Femur (tissue), 1 donor: ENCODE data around the gene EHD3.

Experiments used
- DNase-seq: peaks from one replicate; pipeline ENCODE4 v3.0.0-alpha.2; 2017

EHD3 gene

GRCh38 chr2:31233741-31234682 lies at the start of gene EHD3:
Gene EHD3, plus strand, starts transcription at chr2:31234152. Its CDS starts 470 bp downstream, at chr2:31234622.
- DNase-seq: peak; percentile 93

GRCh38 chr2:31187166-31187565 lies 46.8 kb upstream of the EHD3 start:
- no peak for DNase-seq

GRCh38 chr2:31188131-31188530 lies 45.8 kb upstream of the EHD3 start:
- no peak for DNase-seq

DNA sequence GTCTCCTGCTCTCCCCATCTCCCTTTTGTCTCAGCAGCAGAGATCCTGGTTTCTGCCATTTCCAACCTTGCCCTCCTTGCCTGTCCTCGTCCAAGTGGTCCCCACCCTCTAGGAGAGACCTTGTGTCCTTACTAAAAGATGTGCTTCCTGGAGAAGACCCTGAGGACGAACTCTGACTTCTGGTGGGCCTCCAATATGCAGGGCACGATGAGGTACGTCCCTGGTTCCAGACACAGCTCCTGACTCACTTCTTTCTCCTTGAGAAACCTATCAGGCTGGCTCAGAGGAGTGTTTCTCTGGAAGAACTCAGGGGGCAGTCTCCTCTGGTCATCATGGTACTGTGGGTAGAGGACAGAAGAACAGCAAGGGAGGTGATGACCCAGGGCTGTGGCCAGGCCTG lies 44.8 kb upstream of the EHD3 start:
- no peak for DNase-seq

DNA sequence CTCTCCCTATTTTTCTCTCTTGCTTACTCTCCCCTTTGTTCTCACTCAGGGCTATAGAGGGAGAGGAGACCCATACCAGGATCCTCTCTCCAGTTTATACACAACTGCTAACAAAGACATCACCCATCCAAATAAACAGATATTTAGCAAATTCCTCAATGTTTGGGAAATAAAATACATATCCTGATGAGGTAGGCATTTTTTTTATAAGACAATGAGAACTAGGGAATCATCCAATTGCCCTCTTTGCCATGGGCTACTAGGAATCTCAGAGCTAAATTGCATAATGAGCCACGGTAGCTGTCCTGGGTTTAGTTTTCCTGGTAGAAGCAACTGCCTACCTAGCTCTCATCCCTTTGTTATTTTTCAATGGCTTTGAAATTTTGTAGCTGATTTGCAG lies 43.8 kb upstream of the EHD3 start:
- DNase-seq: no peak

DNA sequence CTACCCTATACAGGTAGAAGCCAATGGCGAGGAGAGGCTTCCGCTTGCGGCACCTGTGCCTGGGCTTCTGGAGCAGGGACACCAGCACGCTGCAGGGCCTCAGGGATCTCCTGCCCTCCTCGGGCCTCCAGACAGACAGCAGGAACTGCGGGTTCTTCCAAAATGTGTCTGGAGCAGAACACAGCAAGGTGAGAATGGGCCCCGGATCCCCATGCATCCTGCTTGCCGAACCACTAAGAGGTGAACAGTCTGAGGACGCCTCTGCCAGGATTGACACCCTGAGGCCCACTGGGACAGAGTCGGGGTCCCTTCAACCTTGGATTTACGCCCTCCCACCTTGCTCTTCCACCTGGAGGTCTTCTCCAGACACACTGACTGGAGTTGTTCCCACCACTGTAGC lies 42.0 kb upstream of the EHD3 start:
- DNase-seq: no peak

DNA sequence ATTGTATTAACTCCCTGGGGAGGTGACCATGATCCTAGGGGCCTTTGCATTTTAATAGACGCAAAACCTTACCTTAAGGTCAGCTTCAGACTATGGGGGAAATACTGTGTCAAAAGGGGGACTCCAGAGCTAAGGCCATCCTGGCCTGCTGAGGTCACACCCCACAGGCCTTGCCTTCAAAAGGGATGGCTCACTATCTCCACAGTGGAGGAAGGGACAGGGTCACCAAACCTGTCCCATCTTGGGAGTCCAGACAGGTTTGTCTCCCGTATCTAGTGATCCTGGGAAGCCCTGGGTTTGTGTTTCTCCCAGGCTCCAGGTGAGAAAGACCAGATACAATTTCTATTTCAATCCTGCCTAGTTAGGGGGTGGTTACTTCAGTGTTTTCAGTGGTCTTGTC lies 41.6 kb upstream of the EHD3 start:
- no peak for DNase-seq

DNA sequence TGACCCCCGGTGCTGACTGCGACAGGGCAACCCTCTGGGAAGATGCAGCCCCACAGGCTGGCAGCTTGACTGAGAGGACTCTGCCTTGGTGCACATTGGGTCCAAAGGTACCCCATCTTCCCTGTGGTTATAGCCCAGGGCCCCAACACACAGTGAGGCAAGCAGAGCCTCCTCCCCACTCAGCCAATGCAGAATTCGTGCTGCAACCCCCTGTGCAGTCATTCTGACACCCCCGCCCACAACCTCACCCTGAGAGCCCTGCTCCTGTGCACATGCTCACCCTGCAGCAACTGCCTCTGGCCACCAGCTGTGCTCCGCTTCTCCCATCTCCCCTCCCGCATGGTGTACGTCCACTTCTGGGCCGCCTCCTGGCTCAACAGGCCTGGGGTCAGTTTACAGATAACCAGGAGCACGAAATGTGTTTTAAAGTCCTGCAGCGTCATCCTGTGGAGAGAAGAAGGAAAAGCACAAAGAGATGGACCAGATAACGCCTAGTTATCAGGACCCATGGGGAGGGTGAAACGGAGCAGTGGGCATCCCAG lies 41.0 kb upstream of the EHD3 start:
- DNase-seq: no peak

DNA sequence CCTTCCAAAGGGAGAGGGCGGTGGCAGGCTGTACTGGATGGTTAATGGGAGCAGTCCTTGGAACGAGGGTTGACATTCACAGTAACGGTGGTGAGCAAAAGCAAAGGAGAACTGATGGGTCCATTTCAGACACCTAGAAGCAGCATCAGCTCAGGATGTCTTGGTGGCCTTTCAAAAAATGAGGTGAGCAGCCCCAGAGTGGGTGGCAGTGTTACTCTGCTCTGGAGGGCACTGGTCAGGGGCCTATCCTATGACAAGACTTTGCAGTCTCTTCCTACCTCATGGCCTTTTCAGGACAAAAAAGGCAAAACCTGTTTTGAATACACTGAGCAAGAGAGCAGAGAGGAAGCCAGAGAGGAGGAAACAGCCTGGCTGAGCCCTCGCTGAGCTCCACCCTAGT lies 40.1 kb upstream of the EHD3 start:
- no peak for DNase-seq

DNA sequence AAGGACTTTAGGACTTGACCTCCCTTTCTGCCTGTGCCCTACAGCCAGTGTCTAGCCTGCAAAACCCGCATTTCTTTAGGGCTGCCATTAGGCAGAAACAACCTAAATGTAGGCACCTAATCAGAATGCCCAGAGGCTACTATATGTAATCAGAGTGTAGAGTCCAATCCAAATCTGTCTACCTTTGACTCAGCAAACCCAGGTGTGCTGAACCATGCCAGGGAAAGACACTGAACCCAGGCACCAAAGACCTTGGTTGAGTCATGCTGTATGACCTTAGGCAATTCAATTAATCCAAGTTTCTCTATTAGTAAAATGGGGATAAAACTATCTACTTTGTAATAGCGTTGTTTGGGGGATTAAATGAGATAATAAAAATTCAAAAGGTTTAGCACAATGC lies 37.3 kb upstream of the EHD3 start:
- no peak for DNase-seq

DNA sequence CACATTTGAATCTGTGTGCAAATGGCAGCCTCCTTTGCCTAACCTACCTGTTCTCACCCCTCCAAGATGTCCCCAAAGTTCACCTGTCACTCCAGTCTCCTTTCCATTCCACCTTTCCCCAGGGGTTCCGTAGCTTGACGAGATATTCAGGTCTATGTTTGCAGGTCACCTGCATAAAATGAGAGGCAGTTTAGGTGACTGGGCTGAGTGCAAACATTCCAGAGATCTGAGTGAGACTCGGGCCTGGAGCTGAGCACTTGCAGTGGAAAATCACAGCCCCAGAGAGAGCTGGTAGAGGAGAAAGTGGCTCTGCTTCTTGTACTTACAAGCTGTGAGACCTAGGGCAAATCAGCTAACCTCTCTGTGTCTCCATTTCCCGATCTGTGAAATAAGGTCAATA lies 36.8 kb upstream of the EHD3 start:
- DNase-seq: no peak

DNA sequence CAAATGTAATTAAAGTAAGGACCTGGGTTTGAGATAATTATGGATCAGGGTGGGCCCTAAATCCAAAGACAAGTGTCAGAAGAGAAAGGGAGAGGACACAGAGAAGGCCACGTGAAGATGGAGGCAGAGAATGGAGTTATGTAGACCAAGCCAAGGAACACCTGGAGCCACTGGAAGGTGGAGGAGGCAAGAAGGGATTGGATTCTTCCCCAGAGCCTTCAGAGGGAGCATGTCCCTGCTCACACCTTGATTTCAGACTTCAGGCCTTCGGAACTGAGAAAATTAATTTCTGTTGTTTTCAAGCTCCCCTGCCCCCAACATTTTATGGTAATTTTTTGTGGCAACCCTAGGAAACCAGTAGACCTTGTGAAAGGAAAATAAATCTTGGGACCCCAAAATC lies 36.3 kb upstream of the EHD3 start:
- DNase-seq: no peak

DNA sequence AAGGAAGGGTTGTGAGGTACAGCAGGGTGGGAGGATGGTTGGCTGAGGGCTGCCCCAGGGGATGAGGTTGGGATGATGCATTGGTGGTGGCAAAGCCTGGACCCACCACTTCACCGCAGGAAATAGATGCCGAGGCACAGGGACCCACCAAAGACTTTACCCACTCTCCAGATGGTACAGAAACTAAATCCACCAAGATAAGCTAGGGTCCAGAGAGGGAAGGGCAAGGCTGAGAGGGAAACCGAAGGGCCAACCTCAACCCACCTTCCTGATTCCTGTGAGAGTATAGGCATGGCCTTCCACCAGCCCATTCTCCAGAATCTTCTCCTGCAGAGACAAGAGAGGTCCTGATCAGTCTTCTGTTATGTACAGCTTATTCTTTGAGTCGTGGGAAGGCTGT lies 34.7 kb upstream of the EHD3 start:
- DNase-seq: no peak

DNA sequence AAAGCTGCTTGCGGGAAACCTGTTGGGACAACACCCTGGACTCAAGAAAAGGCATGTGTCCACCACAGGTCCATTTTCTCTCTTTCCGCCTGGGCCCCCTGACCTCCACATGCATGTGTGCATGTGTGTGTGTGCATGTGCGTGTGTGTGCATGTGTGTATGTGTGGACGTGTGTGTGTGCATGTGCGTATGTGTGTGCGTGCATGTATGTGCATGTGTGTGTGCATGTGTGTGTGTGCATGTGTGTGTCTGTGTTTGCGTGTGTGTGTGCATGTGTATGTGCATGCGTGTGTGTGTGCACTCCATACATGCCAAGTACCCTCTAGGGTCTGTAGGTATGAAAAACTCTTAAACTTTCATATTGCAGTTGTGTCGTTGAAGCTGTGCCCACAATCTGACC lies 33.0 kb upstream of the EHD3 start:
- DNase-seq: no peak

DNA sequence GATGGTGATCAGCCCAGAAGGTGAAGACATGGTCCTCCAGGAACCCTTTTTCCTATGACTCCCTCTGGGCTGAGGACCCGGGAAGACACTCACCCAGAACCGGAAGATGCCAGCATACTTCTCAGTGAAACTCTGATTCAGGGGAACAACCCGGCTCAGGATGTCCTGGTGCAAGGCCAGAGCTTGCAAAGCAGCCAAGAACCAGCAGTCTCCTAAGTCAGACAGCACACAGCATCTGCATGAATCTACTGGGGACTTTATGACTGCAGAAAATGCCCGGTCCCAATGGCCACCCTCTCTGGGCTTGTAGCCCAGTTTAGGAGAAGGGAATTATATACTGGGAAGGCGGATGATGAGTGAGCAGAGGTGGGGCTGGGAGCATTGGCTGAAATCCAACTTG lies 31.9 kb upstream of the EHD3 start:
- DNase-seq: no peak

- DNase-seq: no peak
Observed at GRCh38 chr2:31202833-31203232, 31.1 kb upstream of the EHD3 start.

DNA sequence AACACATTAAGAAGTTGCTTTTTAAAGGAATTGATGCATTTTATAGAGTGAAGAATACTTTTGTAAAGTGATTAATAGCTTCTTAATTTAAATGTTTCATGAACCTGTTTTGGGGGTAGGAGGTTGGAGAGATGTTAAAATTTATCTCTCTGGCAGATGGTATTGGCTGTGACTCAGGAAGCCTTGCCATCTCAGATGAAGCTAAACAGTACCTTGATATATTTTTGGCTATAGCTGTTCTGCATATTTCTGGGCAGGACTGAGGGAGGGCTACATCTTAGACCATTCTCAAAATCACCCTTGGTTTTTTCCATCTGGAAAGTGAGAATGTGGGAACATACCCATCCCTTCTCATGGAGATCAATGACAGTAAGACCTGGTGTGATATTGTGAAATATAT lies 30.0 kb upstream of the EHD3 start:
- DNase-seq: no peak

DNA sequence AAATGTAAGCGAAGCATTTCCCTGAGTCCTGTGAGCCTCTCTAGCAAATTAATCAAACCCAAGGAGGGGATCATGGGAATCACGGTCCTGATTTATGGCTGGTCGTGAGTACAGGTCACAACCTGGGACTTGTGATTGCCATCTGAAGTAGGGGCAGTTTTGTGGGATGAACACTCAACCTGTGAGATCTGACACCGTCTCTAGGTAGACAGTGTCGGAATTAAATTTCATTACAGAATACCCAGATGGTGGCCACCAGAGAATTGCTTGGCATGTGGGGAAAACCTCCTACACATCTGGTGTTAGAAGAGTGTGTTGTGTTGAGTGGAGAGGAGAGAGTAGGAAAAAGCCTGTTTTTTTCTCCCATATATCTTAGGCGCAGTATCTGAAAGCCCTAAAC lies 29.2 kb upstream of the EHD3 start:
- no peak for DNase-seq

DNA sequence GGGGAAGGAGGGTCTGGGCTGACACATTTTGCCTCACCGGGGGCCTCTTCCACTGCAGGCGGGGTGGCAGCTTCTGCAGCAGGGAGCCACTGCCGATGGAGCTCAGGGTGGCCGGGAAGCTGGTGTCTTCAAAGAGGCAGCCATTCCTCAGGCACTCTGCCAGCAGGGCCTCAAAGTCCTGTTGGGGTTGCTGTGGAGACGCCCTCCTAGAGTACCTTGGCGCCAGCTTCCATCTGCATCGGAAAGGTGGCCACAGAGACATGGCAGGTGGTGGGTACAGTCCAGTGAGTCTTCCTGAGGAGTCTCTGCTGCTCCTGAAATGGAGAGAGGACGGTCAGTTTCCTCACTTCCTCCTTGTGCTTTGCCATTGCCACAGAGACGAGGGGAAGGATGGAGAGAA lies 28.8 kb upstream of the EHD3 start:
- DNase-seq: no peak

DNA sequence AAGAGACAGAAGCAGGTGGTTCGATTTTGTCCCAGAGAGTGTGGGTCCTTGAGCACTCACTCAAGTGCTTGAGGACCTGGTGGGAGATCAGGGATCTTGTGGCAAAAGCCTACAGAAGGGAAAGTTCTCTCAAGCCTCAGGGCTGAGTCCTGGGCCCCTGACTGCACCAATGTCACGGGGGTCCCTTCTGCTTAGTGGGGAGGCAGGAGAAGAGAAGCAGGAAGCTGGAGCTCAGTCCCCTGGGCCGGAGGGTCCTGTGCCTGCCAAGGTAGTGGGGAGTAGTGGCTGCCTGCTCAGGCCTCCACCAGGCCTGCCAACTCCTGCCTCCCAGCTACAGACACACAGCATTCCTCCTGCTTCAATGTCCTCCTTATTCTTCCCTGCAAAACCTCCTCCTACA lies 28.3 kb upstream of the EHD3 start:
- DNase-seq: no peak

- no peak for DNase-seq
Observed at GRCh38 chr2:31207790-31208189, 26.2 kb upstream of the EHD3 start.

- no peak for DNase-seq
Observed at GRCh38 chr2:31208240-31208639, 25.7 kb upstream of the EHD3 start.

DNA sequence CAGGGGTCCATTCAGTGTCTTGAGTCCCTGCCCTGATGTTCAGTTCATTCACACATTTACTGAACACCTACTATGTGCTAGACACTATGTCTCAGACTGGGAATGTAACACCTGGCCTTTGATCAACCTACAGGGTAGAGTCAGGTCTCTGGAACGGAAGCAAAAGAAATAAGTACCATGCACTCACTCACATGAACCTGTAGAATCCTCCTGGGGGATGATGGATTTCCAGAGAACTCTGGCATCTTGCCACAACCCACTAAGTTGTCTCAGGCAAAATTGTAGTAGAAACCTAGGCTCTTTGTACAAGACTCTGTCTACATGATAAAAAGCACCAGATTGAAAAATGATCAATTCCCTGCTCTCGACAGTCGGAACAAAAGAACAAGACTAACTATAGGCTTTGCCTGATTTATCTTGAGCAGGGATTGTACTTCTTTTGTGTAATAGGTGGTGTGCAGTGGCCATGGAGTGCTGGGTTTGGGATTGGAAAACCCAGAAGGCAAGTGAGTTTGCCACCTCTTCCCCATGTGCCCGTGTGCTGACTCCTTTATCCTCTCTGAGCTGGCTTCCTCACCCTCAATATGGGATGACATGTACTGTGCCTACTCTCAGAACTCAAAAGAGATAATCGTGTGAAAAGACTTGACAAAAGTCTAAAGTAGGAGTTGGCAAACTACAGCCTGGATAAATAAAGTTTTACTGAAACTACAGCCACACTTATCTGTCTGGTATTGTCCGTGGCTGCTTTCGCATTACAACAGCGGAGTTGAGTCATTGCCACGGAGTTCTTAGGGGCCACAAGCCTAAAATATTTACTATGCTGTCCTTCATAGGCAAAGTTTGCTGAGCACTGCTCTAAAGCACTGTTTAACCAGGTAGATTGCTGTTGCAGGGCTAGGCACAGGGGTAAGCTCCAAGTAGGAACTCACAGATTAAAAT lies 21.0 kb upstream of the EHD3 start:
- DNase-seq: no peak
